ENCODE measurements around the gene RNASE11.
"Not testable (repeated sequence)": the region's sequence is repeated elsewhere in the genome, so short reads cannot be mapped to it uniquely, and the experiment has no call there.

RNASE11 gene

GRCh38 chr14:20587489-20588154 lies at the start of gene RNASE11:
Gene RNASE11, minus strand, starts transcription at chr14:20588001.
- DNase-seq (ENCODE audit: low read depth), result no peak

DNA sequence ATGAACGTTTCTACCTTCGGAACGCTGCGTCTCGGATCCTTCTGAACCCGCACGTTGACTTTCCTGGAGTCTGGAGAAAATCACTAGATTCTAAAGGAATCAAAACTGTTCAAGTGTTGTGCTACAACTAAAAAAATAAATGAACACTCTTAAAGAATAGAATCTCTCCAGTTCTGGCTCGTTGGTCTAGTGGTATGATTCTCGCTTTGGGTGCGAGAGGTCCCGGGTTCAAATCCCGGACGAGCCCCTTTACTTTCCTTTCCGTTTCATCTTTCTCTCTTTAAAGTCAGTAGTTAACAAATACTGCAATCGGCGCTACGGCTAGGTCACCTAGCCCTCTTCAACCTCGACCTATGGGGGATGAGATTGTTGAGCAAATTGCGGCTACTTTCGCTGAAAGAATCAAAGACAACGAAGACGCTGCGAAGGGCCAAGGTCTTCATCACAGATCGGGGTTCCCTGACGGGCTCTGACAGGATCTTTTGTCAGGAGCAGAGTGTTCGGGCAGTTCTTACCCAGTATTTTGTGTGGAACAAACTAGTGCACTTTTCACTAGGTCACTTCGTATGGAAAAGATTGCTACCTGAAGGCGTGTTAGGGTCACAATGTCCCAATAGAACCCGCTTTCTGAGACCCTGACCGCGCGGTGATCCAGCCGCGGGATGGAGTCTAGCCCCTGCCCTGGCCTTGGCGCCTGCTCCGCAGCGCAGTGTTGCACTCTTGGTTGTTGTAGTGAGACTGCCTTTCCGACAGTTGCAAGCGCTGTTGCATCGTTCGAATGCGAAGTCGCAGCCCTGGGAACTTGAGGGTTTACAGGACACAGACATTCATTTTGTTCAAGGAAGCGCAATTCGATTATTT lies 45.3 kb upstream of the RNASE11 start:
- no peak for DNase-seq (ENCODE audit: low read depth)

- no peak for DNase-seq (ENCODE audit: low read depth)
These were observed 44.6 kb upstream of the RNASE11 start for GRCh38 chr14:20632448-20632830.

DNA sequence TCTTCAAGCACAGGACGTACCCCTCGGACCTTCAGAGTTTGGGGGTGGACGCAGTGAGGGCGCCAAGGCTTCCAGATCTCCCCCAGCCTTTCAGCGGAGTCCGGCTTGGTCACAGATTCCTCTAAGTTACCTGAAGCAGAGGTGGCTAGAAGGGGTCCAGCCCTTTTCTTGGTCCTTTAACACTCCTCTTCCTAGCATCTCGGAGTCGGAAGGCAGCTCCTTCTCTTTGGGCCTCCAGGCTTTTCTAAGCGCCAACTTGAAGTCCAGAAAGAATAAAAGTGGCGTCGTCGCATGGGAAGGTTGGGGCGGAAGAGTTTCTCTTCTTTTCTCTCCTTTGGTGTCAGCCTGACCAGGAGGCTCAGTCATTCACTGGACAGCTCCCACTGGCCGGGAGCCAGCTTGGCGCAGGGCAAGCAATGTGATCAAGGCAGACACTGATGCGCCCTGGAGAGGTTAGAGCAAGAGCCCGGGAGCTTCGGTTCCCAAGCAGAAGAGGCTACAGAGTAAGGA lies 44.1 kb upstream of the RNASE11 start:
- no peak for DNase-seq (ENCODE audit: low read depth)

- no peak for DNase-seq (ENCODE audit: low read depth)
These were observed 43.5 kb upstream of the RNASE11 start for GRCh38 chr14:20631023-20631879.

GRCh38 chr14:20630340-20631022 lies 42.7 kb upstream of the RNASE11 start:
- DNase-seq (ENCODE audit: low read depth), result no peak

- DNase-seq (ENCODE audit: low read depth), result no peak
These were observed 40.5 kb upstream of the RNASE11 start for GRCh38 chr14:20628063-20628854.

GRCh38 chr14:20627346-20628027 lies 39.7 kb upstream of the RNASE11 start:
- DNase-seq (ENCODE audit: low read depth), result no peak

GRCh38 chr14:20626274-20626673 lies 38.5 kb upstream of the RNASE11 start:
- DNase-seq (ENCODE audit: low read depth), result no peak

GRCh38 chr14:20624495-20625070 lies 36.8 kb upstream of the RNASE11 start:
- DNase-seq (ENCODE audit: low read depth), result no peak

DNA sequence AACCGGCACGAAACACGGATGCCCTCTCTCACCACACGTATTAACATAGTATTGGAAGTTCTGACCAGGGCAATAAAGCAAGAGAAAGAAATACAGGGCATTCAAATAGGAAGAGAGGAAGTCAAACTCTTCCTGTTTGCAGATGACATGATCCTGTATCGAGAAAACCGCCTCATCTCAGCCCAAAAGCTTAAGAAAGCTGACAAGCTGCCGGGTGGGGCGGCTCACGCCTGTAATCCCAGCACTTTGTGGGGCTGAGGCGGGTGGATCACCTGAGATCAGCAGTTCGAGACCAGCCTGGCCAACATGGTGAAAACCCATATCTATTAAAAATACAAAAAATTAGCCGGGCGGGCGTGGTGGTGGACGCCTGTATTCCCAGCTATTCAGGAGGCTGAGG lies 36.0 kb upstream of the RNASE11 start:
- no peak for DNase-seq (ENCODE audit: low read depth)

- no peak for DNase-seq (ENCODE audit: low read depth)
These were observed 35.1 kb upstream of the RNASE11 start for GRCh38 chr14:20622816-20623291.

- DNase-seq (ENCODE audit: low read depth), result no peak
These were observed 33.1 kb upstream of the RNASE11 start for GRCh38 chr14:20620798-20621478.

- DNase-seq (ENCODE audit: low read depth), result not testable (repeated sequence)
These were observed 31.9 kb upstream of the RNASE11 start for GRCh38 chr14:20619688-20620087.

GRCh38 chr14:20618271-20618749 lies 30.5 kb upstream of the RNASE11 start:
- DNase-seq (ENCODE audit: low read depth), result no peak

DNA sequence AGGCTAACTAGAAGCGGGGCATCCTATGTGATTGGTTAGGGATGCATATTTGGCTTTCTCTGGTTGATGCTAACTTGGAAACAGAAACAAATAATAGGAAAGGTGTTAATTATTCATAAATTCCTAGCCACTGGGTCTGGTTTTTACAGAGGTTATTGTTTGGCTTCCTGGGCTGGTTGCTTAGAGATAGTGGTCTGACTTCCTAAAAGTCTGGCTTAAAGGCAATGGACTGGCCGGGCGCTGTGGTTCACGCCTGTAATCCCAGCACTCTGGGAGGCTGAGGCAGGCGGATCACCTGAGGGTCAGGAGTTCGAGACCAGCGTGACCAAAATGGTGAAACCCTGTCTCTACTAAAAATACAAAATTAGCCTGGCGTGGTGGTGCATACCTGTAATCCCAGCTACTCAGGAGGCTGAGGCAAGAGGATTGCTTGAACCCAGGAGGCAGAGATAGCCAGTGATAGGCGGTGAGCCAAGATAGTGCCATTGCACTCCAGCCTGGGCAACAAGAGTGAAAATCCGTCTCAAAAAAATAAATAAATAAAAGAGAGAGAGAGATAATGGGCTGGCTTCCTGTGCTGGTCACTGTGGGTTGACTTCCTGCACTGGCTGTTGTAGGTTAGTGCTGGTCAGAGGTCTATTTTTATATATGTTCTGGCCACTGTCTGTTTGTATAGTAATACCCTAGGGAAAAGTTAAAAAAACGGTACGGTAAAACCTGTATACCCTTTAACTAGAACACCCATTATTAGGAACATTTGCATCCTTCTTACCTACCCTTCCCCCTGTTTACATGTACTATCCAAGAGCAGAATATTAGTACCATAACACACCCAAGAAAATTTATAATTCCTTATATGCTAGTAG lies 29.6 kb upstream of the RNASE11 start:
- DNase-seq (ENCODE audit: low read depth), result no peak

GRCh38 chr14:20615996-20616395 lies 28.2 kb upstream of the RNASE11 start:
- DNase-seq (ENCODE audit: low read depth), result no peak
